Erythroblast (primary cell): ENCODE data around the gene TMEM131L.

Experiments used
- GATA1 ChIP-seq: IDR thresholded peaks from 2 replicates; pipeline ENCODE4 v1.6.1; 2011; ENCODE audit warnings: low read depth, mild to moderate bottlenecking, control low read depth, low read length, moderate library complexity
- POLR2A ChIP-seq: IDR thresholded peaks from 2 replicates; pipeline ENCODE4 v1.6.1; 2011; ENCODE audit warnings: mild to moderate bottlenecking, low read length

DNA sequence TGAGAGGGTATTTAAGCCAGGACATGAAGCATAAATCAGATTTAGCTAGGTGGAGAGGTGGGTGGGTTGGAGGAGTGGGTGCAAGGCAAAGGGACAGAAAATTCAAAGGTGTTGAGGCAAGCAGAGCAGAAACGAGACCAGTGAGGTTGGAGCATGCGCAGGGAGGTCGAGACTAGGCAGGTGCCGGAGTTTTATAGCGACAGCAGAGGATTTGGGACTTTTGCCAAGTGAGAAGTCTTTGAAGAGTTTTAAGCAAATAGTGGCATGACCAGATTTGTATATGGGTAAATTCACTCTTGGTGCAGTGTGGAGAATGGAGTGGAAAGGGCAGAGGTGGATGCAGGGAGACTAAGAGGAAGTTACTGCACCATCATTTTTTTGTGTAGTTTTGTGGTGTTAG is 110.9 kb downstream of the TMEM131L start:
- TF ChIP-seq POLR2A (no peak), GATA1 (no peak)
